ENCODE data around the gene HNRNPUL1.

GRCh38 chr19:41354343-41354953 lies 90.3 kb downstream of the HNRNPUL1 start:
- TF ChIP-seq ATF7 (IDR thresholded peaks at IDR 0.05) (no peak), GTF2F1 (IDR thresholded peaks at IDR 0.05; ENCODE audit: low read depth, low read length) (no peak), GABPB2 (CRISPR knock-in tag; conservative IDR thresholded peaks at IDR 0.05) (no peak), PCBP2 (IDR thresholded peaks at IDR 0.05; ENCODE audit: low read depth, low read length, poor library complexity, severe bottlenecking) (no peak), ZNF277 (CRISPR knock-in tag; IDR thresholded peaks at IDR 0.05; ENCODE audit: borderline replicate concordance) (no peak), NR2F6 (CRISPR knock-in tag; IDR thresholded peaks at IDR 0.05) (no peak), ZNF717 (CRISPR knock-in tag; IDR thresholded peaks at IDR 0.05) (no peak), ZC3H8 (IDR thresholded peaks at IDR 0.05) (no peak)
- TF ChIP-seq, protein P1, sequence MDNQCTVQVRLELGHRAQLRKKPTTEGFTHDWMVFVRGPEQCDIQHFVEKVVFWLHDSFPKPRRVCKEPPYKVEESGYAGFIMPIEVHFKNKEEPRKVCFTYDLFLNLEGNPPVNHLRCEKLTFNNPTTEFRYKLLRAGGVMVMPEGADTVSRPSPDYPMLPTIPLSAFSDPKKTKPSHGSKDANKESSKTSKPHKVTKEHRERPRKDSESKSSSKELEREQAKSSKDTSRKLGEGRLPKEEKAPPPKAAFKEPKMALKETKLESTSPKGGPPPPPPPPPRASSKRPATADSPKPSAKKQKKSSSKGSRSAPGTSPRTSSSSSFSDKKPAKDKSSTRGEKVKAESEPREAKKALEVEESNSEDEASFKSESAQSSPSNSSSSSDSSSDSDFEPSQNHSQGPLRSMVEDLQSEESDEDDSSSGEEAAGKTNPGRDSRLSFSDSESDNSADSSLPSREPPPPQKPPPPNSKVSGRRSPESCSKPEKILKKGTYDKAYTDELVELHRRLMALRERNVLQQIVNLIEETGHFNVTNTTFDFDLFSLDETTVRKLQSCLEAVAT (IDR thresholded peaks at IDR 0.05) = no peak
- TF ChIP-seq, protein P2, sequence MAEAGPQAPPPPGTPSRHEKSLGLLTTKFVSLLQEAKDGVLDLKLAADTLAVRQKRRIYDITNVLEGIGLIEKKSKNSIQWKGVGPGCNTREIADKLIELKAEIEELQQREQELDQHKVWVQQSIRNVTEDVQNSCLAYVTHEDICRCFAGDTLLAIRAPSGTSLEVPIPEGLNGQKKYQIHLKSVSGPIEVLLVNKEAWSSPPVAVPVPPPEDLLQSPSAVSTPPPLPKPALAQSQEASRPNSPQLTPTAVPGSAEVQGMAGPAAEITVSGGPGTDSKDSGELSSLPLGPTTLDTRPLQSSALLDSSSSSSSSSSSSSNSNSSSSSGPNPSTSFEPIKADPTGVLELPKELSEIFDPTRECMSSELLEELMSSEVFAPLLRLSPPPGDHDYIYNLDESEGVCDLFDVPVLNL (CRISPR knock-in tag; IDR thresholded peaks at IDR 0.05; ENCODE audit: low read depth) = no peak

Data from K562 (cell line).